Type B pancreatic cell (in vitro differentiated cells): ENCODE results near the gene IER2. TPM values are rescaled to one million over a fixed set of nuclear protein-coding genes. Genes with fewer than 3 reads are reported as not detected.

Experiments
- DNase-seq: peaks from one replicate; pipeline ENCODE4 v3.0.0; 2021; ENCODE audit warnings: mixed read lengths; ENCODE audit not compliant: unreplicated experiment; ENCODE audit errors: extremely low spot score
- H3K27ac Mint-ChIP-seq: 2 replicates; pipeline ENCODE4 v1.8.0; 2021; ENCODE audit warnings: mild to moderate bottlenecking, mixed read lengths
- H3K27me3 Mint-ChIP-seq: 2 replicates; pipeline ENCODE4 v1.8.0; 2021; ENCODE audit warnings: mixed read lengths
- H3K36me3 Mint-ChIP-seq: 2 replicates; pipeline ENCODE4 v1.8.0; 2021; ENCODE audit warnings: mixed read lengths
- H3K4me1 Mint-ChIP-seq: one replicate; pipeline ENCODE4 v1.8.0; 2021; ENCODE audit warnings: mixed read lengths; ENCODE audit not compliant: unreplicated experiment
- H3K4me3 Mint-ChIP-seq: 2 replicates; pipeline ENCODE4 v1.8.0; 2021; ENCODE audit warnings: mild to moderate bottlenecking, mixed read lengths
- H3K9me3 Mint-ChIP-seq: 2 replicates; pipeline ENCODE4 v1.8.0; 2021; ENCODE audit warnings: mixed read lengths
- CTCF ChIP-seq: fragments of 200-600 bp; sonication (generic); conservative IDR thresholded peaks from 2 replicates; pipeline ENCODE4 v1.5.0; 2021; ENCODE audit warnings: antibody characterized with exemption, mild to moderate bottlenecking
- total RNA-seq: library from RNA; stranded (reverse); gene quantifications from 2 replicates; pipeline ENCODE4 v1.2.1, GENCODE V29; 2021; ENCODE audit warnings: low replicate concordance

The IER2 gene
- total RNA-seq, 1 donor from 2014 or later: 103 TPM

- no peak for TF ChIP-seq CTCF
- H3K27ac Mint-ChIP-seq: no peak overlapping the region
- no peak for DNase-seq
- no peaks in the 10 kb centered on the region for H3K27me3 Mint-ChIP-seq
- no peak overlapping the region for H3K4me3 Mint-ChIP-seq
- peaks cover 11% of the 10 kb centered on the region for H3K4me1 Mint-ChIP-seq
- no peaks in the 10 kb centered on the region for H3K9me3 Mint-ChIP-seq
- peaks cover 4% of the 10 kb centered on the region for H3K36me3 Mint-ChIP-seq
These were observed 22.2 kb upstream of the IER2 start for GRCh38 chr19:13127811-13128575.

DNA sequence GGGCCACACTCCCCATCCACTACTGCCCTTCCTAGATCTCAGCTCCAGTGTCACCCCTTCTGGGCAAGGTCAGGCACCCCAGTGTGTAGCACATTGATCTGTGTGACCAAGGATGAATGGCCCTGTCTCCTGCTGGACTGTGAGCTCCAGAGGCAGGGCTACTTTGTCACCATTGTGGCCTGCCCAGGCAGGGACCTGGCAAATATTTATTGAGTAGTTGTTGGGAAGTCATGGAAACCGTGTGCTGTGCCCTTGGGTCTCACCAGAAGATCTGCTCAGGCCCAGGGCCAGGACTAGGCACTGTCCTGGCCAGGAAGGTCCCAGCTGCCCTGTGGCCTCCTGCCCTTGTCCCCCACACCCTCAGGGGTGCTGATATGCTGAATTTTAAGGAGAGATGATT, 21.6 kb upstream of the IER2 start:
- H3K36me3 Mint-ChIP-seq: peaks cover 8% of the 10 kb centered on the region
- no peaks in the 10 kb centered on the region for H3K27me3 Mint-ChIP-seq
- H3K9me3 Mint-ChIP-seq: no peaks in the 10 kb centered on the region
- peak overlapping the region; percentile 59 for H3K27ac Mint-ChIP-seq
- no peak for DNase-seq
- no peak overlapping the region for H3K4me3 Mint-ChIP-seq
- H3K4me1 Mint-ChIP-seq: peaks cover 16% of the 10 kb centered on the region
- no peak for TF ChIP-seq CTCF

DNA sequence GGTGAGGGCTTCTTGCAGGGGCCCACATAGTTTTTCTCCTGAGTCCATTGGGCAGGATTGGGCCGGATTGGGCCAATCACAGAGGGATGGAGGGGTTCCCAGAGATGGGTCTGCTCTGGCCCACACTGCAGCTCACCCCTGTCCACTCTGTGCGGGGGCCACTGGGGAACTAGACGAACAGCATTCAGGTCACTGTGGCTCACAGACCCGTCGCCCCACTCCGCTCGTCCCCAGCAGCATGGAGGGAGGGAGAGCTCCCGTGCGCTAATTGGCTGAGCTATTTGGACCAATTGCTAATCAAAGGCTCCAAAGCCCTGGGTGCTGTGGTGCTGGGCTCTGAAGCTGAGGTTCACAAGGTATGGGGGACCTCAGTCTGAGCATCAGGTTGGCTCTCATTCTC, 20.8 kb upstream of the IER2 start:
- H3K4me1 Mint-ChIP-seq: peaks cover 17% of the 10 kb centered on the region
- H3K36me3 Mint-ChIP-seq: peaks cover 8% of the 10 kb centered on the region
- no peak for DNase-seq

GRCh38 chr19:13130886-13131490, 19.2 kb upstream of the IER2 start:
- Mint-ChIP-seq H3K4me1 (peaks cover 17% of the 10 kb centered on the region), H3K36me3 (peaks cover 8% of the 10 kb centered on the region), H3K4me3 (no peak overlapping the region), H3K27ac (peak overlapping the region; percentile 27), H3K9me3 (no peaks in the 10 kb centered on the region), H3K27me3 (no peaks in the 10 kb centered on the region)
- TF ChIP-seq CTCF: no peak
- no peak for DNase-seq

More for the DNA sequence above, 20.8 kb upstream of the IER2 start:
- Mint-ChIP-seq H3K27me3 (no peaks in the 10 kb centered on the region), H3K9me3 (no peaks in the 10 kb centered on the region), H3K27ac (no peak overlapping the region), H3K4me3 (no peak overlapping the region)
- no peak for TF ChIP-seq CTCF

GRCh38 chr19:13132471-13133180, 17.6 kb upstream of the IER2 start:
- TF ChIP-seq CTCF: no peak
- no peaks in the 10 kb centered on the region for H3K27me3 Mint-ChIP-seq
- H3K27ac Mint-ChIP-seq: peak overlapping the region; percentile 5
- peaks cover 8% of the 10 kb centered on the region for H3K36me3 Mint-ChIP-seq
- no peak for DNase-seq
- H3K4me1 Mint-ChIP-seq: peaks cover 17% of the 10 kb centered on the region
- no peaks in the 10 kb centered on the region for H3K9me3 Mint-ChIP-seq
- no peak overlapping the region for H3K4me3 Mint-ChIP-seq
